B cell (primary cell): Measurements from ENCODE around the gene SLC22A12. TPM values are rescaled to one million over a fixed set of nuclear protein-coding genes. Genes with fewer than 3 reads are reported as not detected.

ENCODE experiments used
- ATAC-seq: fragments of 200-7000 bp; cut with Tn5 transposase; one replicate; pipeline ENCODE4 v1.10.0; 2021; ENCODE audit warnings: low read depth, mild to moderate bottlenecking, moderate number of reproducible peaks, moderate library complexity
- CTCF ChIA-PET: fragments of 350-600 bp; sonication (Branson Sonifier 250); formaldehyde crosslinking; loops from one replicate; lab custom pipeline; 2021; ENCODE audit warnings: antibody characterized with exemption, inconsistent platforms; lab: Charles Lee
- POLR2A ChIA-PET: fragments of 350-600 bp; sonication (Branson Sonifier 250); formaldehyde crosslinking; loops from one replicate; lab custom pipeline; 2021; ENCODE audit warnings: antibody characterized with exemption; lab: Charles Lee
- DNase-seq: peaks from one replicate; pipeline ENCODE4 v3.0.0; 2013
- H2AFZ ChIP-seq: 2 replicates; pipeline ENCODE4 v1.6.1; 2012; ENCODE audit warnings: mild to moderate bottlenecking, low read depth, low read length; ENCODE audit not compliant: insufficient read depth, poor library complexity, severe bottlenecking
- H3K27ac ChIP-seq, 2 donors: 1 replicate in 1 of 2; 2 replicates in 1 of 2; pipeline ENCODE4 v1.5.1; 2012 to 2013; ENCODE audit warnings: low read length in 2 of 2, mild to moderate bottlenecking in 2 of 2, moderate library complexity in 1 of 2
- H3K27me3 ChIP-seq, 4 experiments: fragments of 200-600 bp in 1 of 4; sonication (generic) in 1 of 4; replicated peaks in 1 of 4; 1 replicate in 2 of 4; 2 replicates in 2 of 4; pipeline versions ENCODE4 v1.6.1 to v1.7.0; 2013 to 2016; ENCODE audit warnings: low read length in 3 of 4, mild to moderate bottlenecking in 2 of 4, mixed read lengths in 1 of 4, moderate library complexity in 1 of 4; ENCODE audit not compliant: insufficient read depth in 4 of 4, control insufficient read depth in 3 of 4; ENCODE audit errors: control extremely low read depth in 1 of 4
- H3K36me3 ChIP-seq, 2 experiments: replicated peaks in 1 of 2; 1 replicate in 1 of 2; 2 replicates in 1 of 2; pipeline versions ENCODE4 v1.6.1 to v1.7.1; 2013; ENCODE audit warnings: low read length in 1 of 2; ENCODE audit not compliant: insufficient read depth in 2 of 2, control insufficient read depth in 1 of 2; ENCODE audit errors: control extremely low read depth in 1 of 2, extremely low read depth in 1 of 2
- H3K4me1 ChIP-seq, 2 donors: fragments of 200-600 bp in 1 of 2; sonication (generic) in 1 of 2; 1 replicate in 1 of 2; 2 replicates in 1 of 2; pipeline versions ENCODE4 v1.5.1 to v1.6.1; 2013 to 2017; ENCODE audit warnings: low read length in 2 of 2; ENCODE audit not compliant: control insufficient read depth in 2 of 2, insufficient read depth in 2 of 2
- H3K4me2 ChIP-seq: replicated peaks from 2 replicates; pipeline ENCODE3; 2012; ENCODE audit warnings: mild to moderate bottlenecking, low read depth, low read length; ENCODE audit not compliant: poor library complexity, severe bottlenecking
- H3K4me3 ChIP-seq, 5 experiments: fragments of 200-600 bp in 1 of 5; sonication (generic) in 1 of 5; 1 replicate in 3 of 5; 2 replicates in 2 of 5; pipeline versions ENCODE4 v1.5.1 to v1.7.0; 2011 to 2016; ENCODE audit warnings: low read length in 4 of 5, mild to moderate bottlenecking in 4 of 5, low read depth in 2 of 5, control low read depth in 1 of 5, moderate library complexity in 1 of 5; ENCODE audit not compliant: insufficient read depth in 1 of 5; ENCODE audit errors: control extremely low read depth in 1 of 5, extremely low read depth in 1 of 5
- H3K79me2 ChIP-seq: fragments of 200-600 bp; sonication (generic); one replicate; pipeline ENCODE4 v1.6.0; 2016; ENCODE audit warnings: low read length; ENCODE audit not compliant: control insufficient read depth, insufficient read depth
- H3K9ac ChIP-seq: fragments of 200-600 bp; sonication (generic); 2 replicates; pipeline ENCODE4 v1.6.1; 2017; ENCODE audit warnings: mild to moderate bottlenecking, low read length, moderate library complexity
- H3K9me3 ChIP-seq, 3 donors: one replicate each; pipeline versions ENCODE4 v1.6.1 to v1.7.1; 2013; ENCODE audit warnings: low read length in 2 of 3; ENCODE audit not compliant: control insufficient read depth in 2 of 3, insufficient read depth in 1 of 3; ENCODE audit errors: control extremely low read depth in 1 of 3
- H4K20me1 ChIP-seq: 2 replicates; pipeline ENCODE4 v1.6.0; 2012; ENCODE audit warnings: mild to moderate bottlenecking, low read length; ENCODE audit not compliant: insufficient read depth, control insufficient read depth, poor library complexity, severe bottlenecking
- H3K27ac Mint-ChIP-seq: one replicate; pipeline ENCODE4 v1.8.0; 2021; ENCODE audit warnings: mixed read lengths
- H3K27me3 Mint-ChIP-seq: one replicate; pipeline ENCODE4 v1.8.0; 2021; ENCODE audit warnings: mixed read lengths
- H3K4me1 Mint-ChIP-seq: one replicate; pipeline ENCODE4 v1.8.0; 2021; ENCODE audit warnings: mixed read lengths
- H3K4me3 Mint-ChIP-seq: one replicate; pipeline ENCODE4 v1.8.0; 2021; ENCODE audit warnings: mixed read lengths
- H3K9me3 Mint-ChIP-seq: one replicate; pipeline ENCODE4 v1.8.0; 2022; ENCODE audit warnings: mixed read lengths; ENCODE audit not compliant: insufficient read depth
- CTCF ChIP-seq: fragments of 200-600 bp; IDR thresholded peaks from one replicate; pipeline ENCODE4 v1.8.0; 2022; ENCODE audit warnings: antibody characterized with exemption, mild to moderate bottlenecking
- EZH2 ChIP-seq: IDR thresholded peaks from 2 replicates; pipeline ENCODE4 v1.6.1; 2012; ENCODE audit warnings: borderline replicate concordance, low read depth, mild to moderate bottlenecking, moderate library complexity, low read length; ENCODE audit not compliant: insufficient read depth, poor library complexity, severe bottlenecking
- WGBS: methylation state at CpG from one replicate; pipeline ENCODE4 v1.1.5; 2013; ENCODE audit warnings: missing lambda C conversion rate; ENCODE audit not compliant: insufficient coverage; 5-methylcytosine and 5-hydroxymethylcytosine counted together
- intact Hi-C: fragments of 100-400 bp; cut with micrococcal nuclease; formaldehyde crosslinking; loops from one replicate; pipeline ENCODE4 v1.10.0; 2022
- polyA plus RNA-seq: library from polyadenylated mRNA; depleted of rRNA; stranded (reverse); fragments of >200 nt; gene quantifications from 2 replicates; pipeline ENCODE4 v1.2.3, GENCODE V29; 2012
- total RNA-seq, 2 donors: library from RNA; stranded (reverse); fragments of 120-200 nt in 1 of 2; gene quantifications; 1 replicate in 1 of 2; 2 replicates in 1 of 2; pipeline versions ENCODE4 v1.2.3 to v1.2.4, GENCODE V29; 2013 to 2022

The SLC22A12 gene
- total and polyA plus RNA-seq, 2 donors (not counting 1 experiment from before 2014, with no cell fraction given) = not detected

GRCh38 chr11:64637334-64638017, 46.5 kb downstream of the SLC22A12 start:
- DNase-seq = no peak
- ChIA-PET CTCF (no interaction called here), POLR2A (interaction anchor here (0.6 kb wide), 1 partner anchor 1714 kb away, joined by 6 read pairs; no protein-coding TSS in a partner anchor)
- H4K20me1 ChIP-seq = no peaks in the 10 kb centered on the region
- H3K27me3 ChIP-seq = peaks cover 0 to 69% (median 26%) of the 10 kb centered on the region in 4 experiments
- H3K27ac Mint-ChIP-seq = no peak overlapping the region
- H3K9me3 Mint-ChIP-seq = no peaks in the 10 kb centered on the region
- H3K4me1 ChIP-seq = peaks cover 29 to 37% of the 10 kb centered on the region in 2 donors
- no peak overlapping the region for H3K27ac ChIP-seq
- H3K4me3 Mint-ChIP-seq = peak overlapping the region; percentile 77
- intact Hi-C loops = no loop called here
- peak overlapping the region in 3 of 5 experiments; percentile 20 to 41 (median 41) for H3K4me3 ChIP-seq
- peak overlapping the region; percentile 56 for H3K9ac ChIP-seq
- peaks cover 8% of the 10 kb centered on the region for H3K27me3 Mint-ChIP-seq
- 49% methylated on average over 10 of the region's 15 CpGs for WGBS
- peak overlapping the region; percentile 77 for H3K4me2 ChIP-seq
- H3K79me2 ChIP-seq = no peaks in the 10 kb centered on the region
- H3K4me1 Mint-ChIP-seq = peaks cover 18% of the 10 kb centered on the region
- peaks cover 0 to 10% (median 0%) of the 10 kb centered on the region in 3 donors for H3K9me3 ChIP-seq
- TF ChIP-seq CTCF (no peak), EZH2 (no peak)
- no peak for ATAC-seq
- H2AFZ ChIP-seq = peak overlapping the region; percentile 28
- H3K36me3 ChIP-seq = no peaks in the 10 kb centered on the region

GRCh38 chr11:64638018-64638665, 47.1 kb downstream of the SLC22A12 start:
- peaks cover 18% of the 10 kb centered on the region for H3K4me1 Mint-ChIP-seq
- WGBS = 24% methylated on average over 35 of the region's 37 CpGs
- peak overlapping the region; percentile 4 to 41 (median 20) for H3K4me3 ChIP-seq
- H3K4me3 Mint-ChIP-seq = peak overlapping the region; percentile 77
- peak; percentile 59 for DNase-seq
- peak overlapping the region; percentile 28 for H2AFZ ChIP-seq
- peaks cover 33 to 41% of the 10 kb centered on the region in 2 donors for H3K4me1 ChIP-seq
- H3K27ac ChIP-seq = no peak overlapping the region
- CTCF ChIA-PET = interaction anchor here (0.7 to 2.3 kb wide), 3 partner anchors 12 to 51 kb away, joined by 3 to 7 read pairs (median 5); no protein-coding TSS in a partner anchor
- H4K20me1 ChIP-seq = no peaks in the 10 kb centered on the region
- ATAC-seq = peak; percentile 78
- H3K9me3 ChIP-seq = peaks cover 0 to 10% (median 0%) of the 10 kb centered on the region in 3 donors
- POLR2A ChIA-PET = no interaction called here
- TF ChIP-seq EZH2 (no peak), CTCF (no peak)
- peaks cover 0 to 73% (median 28%) of the 10 kb centered on the region in 4 experiments for H3K27me3 ChIP-seq
- peak overlapping the region; percentile 77 for H3K4me2 ChIP-seq
- peak overlapping the region; percentile 56 for H3K9ac ChIP-seq
- H3K27ac Mint-ChIP-seq = no peak overlapping the region
- intact Hi-C loops = no loop called here
- no peaks in the 10 kb centered on the region for H3K36me3 ChIP-seq
- H3K27me3 Mint-ChIP-seq = peaks cover 8% of the 10 kb centered on the region
- no peaks in the 10 kb centered on the region for H3K9me3 Mint-ChIP-seq
- H3K79me2 ChIP-seq = no peaks in the 10 kb centered on the region
